ENCODE data around the gene FOXP1.

Gene FOXP1

DNA sequence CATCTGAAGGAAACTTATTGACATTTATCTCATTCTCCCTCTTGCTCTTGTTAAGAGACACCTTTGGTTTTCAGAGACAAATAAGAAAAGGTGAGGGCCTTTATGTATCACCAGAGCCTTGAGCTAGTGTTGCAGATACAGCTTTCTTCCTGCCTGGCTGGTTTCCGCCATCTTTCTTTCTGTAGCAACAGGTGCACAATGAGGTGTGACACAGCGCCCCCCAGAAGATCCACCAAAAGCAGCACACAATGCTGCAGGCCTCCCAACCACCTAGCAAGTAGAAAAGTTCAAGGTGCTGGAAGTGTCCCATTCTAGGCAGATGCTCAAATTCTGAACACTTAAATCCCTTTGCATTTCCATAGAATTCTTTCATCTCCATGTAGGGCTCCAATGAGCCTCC, 106.6 kb downstream of the FOXP1 start:
- FAIRE-seq, result no peak

GRCh38 chr3:71469138-71469435, 114.4 kb downstream of the FOXP1 start:
- FAIRE-seq, result no peak

GRCh38 chr3:71468311-71469137, 115.0 kb downstream of the FOXP1 start:
- no peak for FAIRE-seq

DNA sequence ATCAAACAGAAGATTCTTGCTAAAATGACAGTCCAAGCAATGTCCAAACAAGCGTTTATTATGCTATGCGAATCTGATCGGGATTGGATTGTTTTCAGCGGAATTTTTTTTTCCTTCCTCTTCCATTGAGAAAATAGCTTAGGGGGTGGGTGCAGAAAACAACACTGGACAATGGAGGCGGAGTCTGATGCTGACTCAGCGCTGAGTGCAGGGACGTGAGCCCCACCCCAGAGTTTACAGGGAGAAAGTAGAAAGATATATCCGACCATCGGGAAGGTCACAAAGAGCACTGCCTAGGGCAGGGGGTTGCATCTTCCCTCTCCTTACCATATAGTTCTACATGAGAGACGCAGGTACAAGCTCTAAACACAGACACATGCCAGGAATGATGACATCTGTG, 117.0 kb downstream of the FOXP1 start:
- no peak for FAIRE-seq

DNA sequence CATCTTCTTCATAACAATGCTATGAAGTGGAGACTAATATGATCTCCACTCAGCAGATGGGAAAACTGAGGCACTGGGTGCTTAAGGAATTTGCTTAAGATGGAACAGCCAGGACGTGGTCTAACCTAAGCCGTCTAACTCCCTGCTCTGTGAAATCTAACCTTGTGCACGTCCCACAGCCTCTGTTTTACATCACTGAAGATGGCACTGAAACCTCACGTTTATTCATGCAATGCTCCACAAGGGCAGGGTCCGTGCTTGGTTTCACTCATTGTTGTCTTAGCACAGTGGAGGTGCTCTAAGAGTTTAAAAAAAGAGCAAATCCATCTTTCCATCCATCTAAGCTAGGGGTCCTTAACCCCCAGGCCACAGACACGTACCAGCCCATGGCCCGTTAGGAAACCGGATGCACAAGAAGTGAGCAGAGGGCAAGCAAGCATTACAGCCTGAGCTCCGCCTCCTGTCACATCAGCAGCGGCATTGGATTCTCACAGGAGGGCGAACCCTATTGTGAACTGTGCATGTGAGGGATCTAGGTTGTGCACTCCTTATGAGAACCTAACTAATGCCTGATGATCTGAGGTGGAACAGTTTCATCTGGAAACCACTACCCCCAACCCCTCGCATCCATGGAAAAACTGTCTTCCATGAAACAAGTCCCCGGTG, 118.0 kb downstream of the FOXP1 start:
- no peak for FAIRE-seq

DNA sequence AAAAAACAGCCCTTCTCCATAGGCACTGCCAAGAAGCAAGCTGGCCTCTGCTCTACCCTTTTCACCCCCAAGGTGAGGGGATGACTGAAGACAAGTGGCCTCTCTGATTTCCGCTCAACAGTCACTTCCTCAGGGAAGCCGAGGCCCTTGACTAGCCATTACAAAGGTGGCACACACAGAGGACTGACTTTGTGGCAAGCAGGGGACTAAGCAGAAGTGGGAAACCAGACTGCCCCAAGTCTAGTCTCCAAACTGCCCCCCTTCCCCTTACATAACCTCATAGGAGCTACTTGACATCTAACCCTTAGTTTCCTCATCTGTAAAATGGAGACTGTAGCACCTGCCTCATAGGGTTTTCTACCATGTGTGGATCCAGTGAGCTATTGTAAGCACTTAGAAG, 118.9 kb downstream of the FOXP1 start:
- FAIRE-seq, result no peak

DNA sequence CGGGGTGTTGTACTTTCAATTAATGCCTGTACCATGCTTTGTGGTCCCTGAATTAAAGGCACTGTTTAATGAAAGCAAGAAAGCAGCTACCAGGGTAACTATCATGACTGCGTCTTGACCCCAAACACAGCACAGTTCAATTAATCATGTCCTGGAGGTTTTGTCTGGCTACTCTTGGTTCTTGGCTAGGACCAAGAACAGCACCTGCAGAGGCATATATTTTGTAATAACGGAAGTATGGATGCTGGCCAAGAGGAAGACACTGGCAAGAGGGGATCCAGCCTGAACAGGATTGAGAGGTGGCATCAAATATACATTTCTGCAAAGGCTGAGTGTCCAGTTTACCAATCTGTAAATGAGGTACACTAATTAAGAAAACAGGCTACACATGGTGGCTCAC, 119.9 kb downstream of the FOXP1 start:
- FAIRE-seq, result no peak

DNA sequence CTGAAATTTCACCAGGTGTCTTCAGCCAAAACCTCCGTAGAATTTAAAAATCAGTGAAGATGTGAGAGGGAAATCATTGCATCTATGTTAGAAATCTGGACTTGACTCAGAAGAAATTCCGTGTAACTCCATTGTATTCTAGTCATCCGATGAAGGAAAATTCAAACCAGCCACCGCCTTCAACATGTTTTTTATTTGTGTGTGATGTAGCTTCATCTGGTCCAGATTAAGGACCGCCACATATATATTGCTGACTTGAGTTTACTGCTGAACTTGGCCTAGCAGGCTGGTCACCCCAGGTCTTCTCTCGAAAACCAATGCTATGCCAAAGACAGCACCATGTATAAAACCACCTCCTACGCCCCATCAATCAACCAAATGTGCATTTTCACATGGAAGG, 120.9 kb downstream of the FOXP1 start:
- FAIRE-seq, result no peak

- no peak for FAIRE-seq
Observed at GRCh38 chr3:71461749-71462483, 121.6 kb downstream of the FOXP1 start.

DNA sequence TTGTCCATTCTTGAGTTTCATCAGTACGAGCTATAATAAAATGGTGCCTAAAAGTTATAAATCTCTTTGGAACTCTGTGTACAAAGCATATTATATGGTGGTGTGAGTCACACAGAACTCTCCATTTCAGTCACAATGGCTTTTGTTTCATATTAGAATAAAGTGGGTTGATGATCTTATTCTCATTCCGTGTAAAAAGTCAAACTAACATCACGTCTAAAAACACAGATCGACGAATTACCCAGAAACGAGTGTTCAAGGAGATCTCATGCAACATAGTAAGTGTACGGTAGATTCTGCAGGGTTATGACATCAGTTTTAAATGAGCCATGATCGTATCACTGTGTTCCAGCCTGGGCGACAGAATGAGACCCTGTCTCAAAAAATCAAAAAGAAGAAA, 122.4 kb downstream of the FOXP1 start:
- no peak for FAIRE-seq

GRCh38 chr3:71458895-71459294, 124.6 kb downstream of the FOXP1 start:
- no peak for FAIRE-seq

DNA sequence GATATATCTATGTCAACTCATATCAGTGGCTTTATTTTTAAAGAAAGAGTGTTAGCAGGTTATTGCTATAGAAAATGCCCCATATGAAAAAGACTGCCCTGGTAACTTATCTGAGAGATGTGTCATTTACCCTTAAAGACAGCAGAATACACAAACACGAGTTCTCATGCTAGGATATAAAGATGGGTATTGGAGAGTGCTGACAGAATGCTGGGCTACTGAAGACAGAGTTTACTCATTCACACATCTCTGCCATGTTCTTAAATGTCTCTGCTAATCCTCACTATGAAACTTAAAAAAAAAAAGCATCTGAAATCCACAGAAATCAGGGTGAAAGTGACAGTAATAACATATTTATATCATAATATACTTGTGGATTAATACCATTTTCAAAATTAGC, 126.7 kb downstream of the FOXP1 start:
- FAIRE-seq, result no peak

- no peak for FAIRE-seq
Observed at GRCh38 chr3:71456156-71456555, 127.4 kb downstream of the FOXP1 start.

DNA sequence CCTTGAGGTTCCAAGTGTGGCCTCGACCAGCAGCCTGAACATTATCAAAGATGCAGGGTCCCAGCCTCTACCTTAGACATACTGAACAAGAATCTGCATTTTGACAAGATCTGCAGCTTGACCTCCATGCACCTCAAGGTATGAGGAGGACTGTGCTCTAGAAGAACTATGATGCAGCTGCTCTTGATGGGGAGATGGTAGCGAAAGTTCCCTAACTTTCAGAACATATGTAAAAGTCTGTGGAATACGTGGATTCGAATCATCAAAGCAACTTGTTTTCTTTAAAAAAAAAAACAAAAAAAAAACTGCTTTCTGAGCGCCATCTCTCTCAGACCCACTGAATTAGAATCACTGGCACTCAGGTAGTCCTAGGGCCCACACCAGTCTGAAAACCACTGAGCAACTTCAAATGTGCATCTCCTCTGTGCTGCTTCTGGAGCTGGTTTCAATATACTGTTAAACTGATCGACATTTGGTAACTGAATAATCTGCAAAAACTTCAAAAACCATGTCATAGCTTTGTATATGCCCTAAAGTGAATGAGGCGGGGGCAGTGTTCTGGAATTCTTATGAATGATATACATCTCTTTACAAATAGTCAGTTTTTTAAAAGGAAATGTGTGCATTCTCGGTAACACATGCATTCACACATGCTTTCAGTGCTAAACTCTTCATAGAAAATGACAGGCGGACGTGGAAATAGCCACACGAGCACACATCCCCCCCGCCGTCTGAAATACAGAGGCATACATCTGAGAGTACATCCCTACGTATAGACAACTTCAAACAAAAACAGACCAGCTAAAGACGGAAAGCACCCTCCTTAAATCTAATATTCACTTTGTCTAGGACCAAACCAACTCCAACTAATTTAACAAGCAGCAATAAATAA, 128.8 kb downstream of the FOXP1 start:
- FAIRE-seq, result no peak

- no peak for FAIRE-seq
Observed at GRCh38 chr3:71453822-71454511, 129.6 kb downstream of the FOXP1 start.

- no peak for FAIRE-seq
Observed at GRCh38 chr3:71453319-71453718, 130.2 kb downstream of the FOXP1 start.

DNA sequence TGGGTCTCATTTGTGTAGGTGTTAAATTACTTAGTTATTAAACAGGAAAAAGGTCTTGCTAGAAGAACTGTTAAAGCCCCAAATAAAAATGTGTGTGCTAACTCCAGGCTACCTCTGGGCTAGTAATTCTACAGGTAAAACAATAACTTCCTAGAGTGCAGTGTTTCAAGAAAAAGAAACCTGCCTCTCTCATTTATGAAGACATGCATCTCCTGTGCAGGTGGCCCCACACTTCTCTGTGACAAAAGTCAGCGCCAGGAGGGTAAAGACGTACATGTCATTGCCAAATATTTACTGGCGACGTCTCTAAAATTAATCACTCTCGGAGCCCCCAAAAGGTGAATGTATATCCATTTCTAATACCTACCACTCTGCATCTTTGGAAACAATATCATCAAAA, 131.7 kb downstream of the FOXP1 start:
- FAIRE-seq, result no peak

- no peak for FAIRE-seq
Observed at GRCh38 chr3:71451060-71451459, 132.5 kb downstream of the FOXP1 start.

GRCh38 chr3:71450162-71450561, 133.4 kb downstream of the FOXP1 start:
- no peak for FAIRE-seq

- no peak for FAIRE-seq
Observed at GRCh38 chr3:71447803-71448202, 135.7 kb downstream of the FOXP1 start.

DNA sequence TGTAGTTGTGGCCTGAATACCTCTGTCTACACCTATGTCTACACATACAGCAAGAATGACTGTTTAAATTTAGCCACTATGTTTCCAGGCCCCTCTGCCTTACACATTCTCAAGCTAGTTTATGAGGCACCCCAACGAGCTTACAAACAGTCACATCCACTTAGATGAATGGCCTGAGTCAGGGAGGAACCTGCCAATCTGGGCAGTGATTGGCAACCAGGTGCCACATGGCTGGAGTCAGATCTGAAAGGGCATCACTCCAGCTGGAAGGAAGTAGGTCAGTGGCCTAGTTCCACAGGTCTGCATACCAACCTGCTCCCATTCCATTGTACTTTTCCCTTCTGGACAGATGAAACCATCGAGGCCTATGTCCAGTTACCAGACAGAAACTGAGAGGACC, 136.3 kb downstream of the FOXP1 start:
- FAIRE-seq, result no peak

DNA sequence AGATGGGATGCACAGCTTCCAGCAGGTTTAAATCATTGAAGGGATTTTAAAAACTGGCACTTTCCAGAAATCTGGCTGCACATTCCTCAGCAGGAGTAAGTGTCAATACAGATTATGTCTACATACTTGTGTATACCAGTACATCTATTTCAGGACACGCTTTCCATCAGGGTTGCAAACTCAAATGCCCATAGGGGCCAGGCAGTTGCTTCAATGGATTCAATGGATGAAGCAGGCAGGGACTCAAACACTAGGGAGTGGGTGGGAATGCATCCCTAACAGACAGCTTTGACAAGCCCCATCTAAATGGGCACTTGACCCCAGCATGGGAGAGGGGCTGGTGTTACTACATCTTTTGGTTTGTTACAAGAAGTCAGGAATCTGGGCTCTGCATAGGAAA, 136.8 kb downstream of the FOXP1 start:
- FAIRE-seq, result no peak
